Left ventricle myocardium inferior (tissue), 1 donor: Measurements from ENCODE around the gene RBCK1. TPM values are rescaled to one million over a fixed set of nuclear protein-coding genes. Genes with fewer than 3 reads are reported as not detected.
A peak's percentile ranks its signal among the peaks of the same experiment; 100 is the strongest.

ENCODE experiments used
- DNase-seq: peaks from one replicate; pipeline ENCODE4 v3.0.0-alpha.2; 2020
- H3K27ac ChIP-seq: fragments of 200-600 bp; replicated peaks from 2 replicates; pipeline ENCODE4 v1.8.0; 2021
- H3K27me3 ChIP-seq: fragments of 200-600 bp; 2 replicates; pipeline ENCODE4 v1.8.0; 2021; ENCODE audit warnings: low read depth
- H3K36me3 ChIP-seq: fragments of 200-600 bp; 2 replicates; pipeline ENCODE4 v1.8.0; 2021
- H3K4me1 ChIP-seq: fragments of 200-600 bp; 2 replicates; pipeline ENCODE4 v1.8.0; 2021
- H3K4me3 ChIP-seq: fragments of 200-600 bp; 2 replicates; pipeline ENCODE4 v1.8.0; 2021; ENCODE audit warnings: mild to moderate bottlenecking, moderate library complexity
- H3K9me3 ChIP-seq: fragments of 200-600 bp; replicated peaks from 2 replicates; pipeline ENCODE4 v1.8.0; 2021
- CTCF ChIP-seq: fragments of 200-600 bp; IDR thresholded peaks from 2 replicates; pipeline ENCODE4 v1.8.0; 2021; ENCODE audit warnings: antibody characterized with exemption, mild to moderate bottlenecking, borderline replicate concordance
- intact Hi-C: fragments of 100-400 bp; cut with micrococcal nuclease; formaldehyde crosslinking; loops from one replicate; pipeline ENCODE4 v1.11.0; 2022
- long read RNA-seq: library from polyadenylated mRNA; unstranded; transcript quantifications from one replicate; pipeline ENCODE4 v2.0.0, GENCODE V29; 2021
- total RNA-seq: library from RNA; stranded (reverse); fragmentation: NEBNext Ultra II Directional; extraction: Animal tissue kit (Norgen Biotek cat#: 25700); gene quantifications from one replicate; pipeline ENCODE4 v1.2.1, GENCODE V29; 2021
- donor health status: DM: no; HTN: yes; CAD: no; lungs with severe emphysema.

The RBCK1 gene
- 49.7 TPM for total RNA-seq
- long read RNA-seq, transcript RBCK1-202 (12 exons, 2,774 nt) = major isoform, 107 of 162 reads
- long read RNA-seq, partial matches to known transcripts = 34 of 162 reads
- long read RNA-seq, other reads (novel, unspliced or antisense) = 17 of 162 reads

GRCh38 chr20:407953-408842, at the start of gene RBCK1:
RBCK1 (plus strand) TSS chr20:408299; CDS start chr20:408758, 459 bp downstream.
- Histone ChIP-seq H3K4me3 (peak within 1 kb of the TSS; percentile 76), H3K36me3 (peaks cover 23% of the 10 kb centered on the region), H3K27ac (peak within 1 kb of the TSS; percentile 96), H3K4me1 (peaks cover 34% of the 10 kb centered on the region), H3K27me3 (no peaks in the 10 kb centered on the region), H3K9me3 (no peaks in the 10 kb centered on the region)
- DNase-seq = peak; percentile 86
- intact Hi-C loops = no loop called here
- no peak for TF ChIP-seq CTCF

DNA sequence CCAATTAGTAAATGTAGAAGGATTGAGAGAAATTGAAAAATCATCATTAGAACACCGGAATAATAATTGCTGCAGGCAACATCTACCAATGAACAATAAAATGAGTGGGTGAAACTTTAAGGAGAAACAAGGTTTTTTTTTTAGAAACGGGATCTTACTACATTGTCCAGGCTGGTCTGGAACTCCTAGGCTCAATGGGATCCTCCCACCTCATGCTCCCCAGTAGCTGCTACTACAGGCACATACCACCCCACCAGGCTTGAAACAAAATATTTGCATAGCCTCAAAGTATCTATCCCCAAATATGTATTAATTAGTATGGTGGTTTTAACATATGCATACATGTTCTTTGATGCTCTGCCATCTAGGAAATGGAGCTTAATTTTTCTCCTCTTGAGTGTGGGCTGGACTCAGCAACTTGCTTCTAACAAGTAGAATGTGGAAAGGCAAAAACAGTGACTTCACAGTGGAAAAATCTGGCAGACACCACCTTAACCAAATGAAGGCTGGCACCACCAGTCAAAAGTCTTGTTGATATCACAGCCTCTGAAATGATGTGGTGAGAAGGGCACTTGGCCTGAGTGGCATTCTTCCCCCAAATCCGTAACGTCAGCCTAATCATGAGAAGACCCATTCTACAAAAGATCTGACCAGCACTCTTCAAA, 49.1 kb upstream of the RBCK1 start:
- Histone ChIP-seq H3K27me3 (no peaks in the 10 kb centered on the region), H3K36me3 (no peaks in the 10 kb centered on the region), H3K27ac (no peak overlapping the region), H3K4me1 (peaks cover 14% of the 10 kb centered on the region), H3K4me3 (no peak overlapping the region), H3K9me3 (no peaks in the 10 kb centered on the region)
- no peak for TF ChIP-seq CTCF
- intact Hi-C loops = loop anchor here (5.0 kb wide), 1 partner anchor 118 kb away; no protein-coding TSS in a partner anchor
- DNase-seq = no peak

- no peak for DNase-seq
- H3K4me3 ChIP-seq = no peak overlapping the region
- no peaks in the 10 kb centered on the region for H3K27me3 ChIP-seq
- no peaks in the 10 kb centered on the region for H3K36me3 ChIP-seq
- no peaks in the 10 kb centered on the region for H3K9me3 ChIP-seq
- no peak overlapping the region for H3K27ac ChIP-seq
- peaks cover 8% of the 10 kb centered on the region for H3K4me1 ChIP-seq
- TF ChIP-seq CTCF = no peak
- intact Hi-C loops = no loop called here
These were observed 46.5 kb upstream of the RBCK1 start for GRCh38 chr20:361561-361960.

DNA sequence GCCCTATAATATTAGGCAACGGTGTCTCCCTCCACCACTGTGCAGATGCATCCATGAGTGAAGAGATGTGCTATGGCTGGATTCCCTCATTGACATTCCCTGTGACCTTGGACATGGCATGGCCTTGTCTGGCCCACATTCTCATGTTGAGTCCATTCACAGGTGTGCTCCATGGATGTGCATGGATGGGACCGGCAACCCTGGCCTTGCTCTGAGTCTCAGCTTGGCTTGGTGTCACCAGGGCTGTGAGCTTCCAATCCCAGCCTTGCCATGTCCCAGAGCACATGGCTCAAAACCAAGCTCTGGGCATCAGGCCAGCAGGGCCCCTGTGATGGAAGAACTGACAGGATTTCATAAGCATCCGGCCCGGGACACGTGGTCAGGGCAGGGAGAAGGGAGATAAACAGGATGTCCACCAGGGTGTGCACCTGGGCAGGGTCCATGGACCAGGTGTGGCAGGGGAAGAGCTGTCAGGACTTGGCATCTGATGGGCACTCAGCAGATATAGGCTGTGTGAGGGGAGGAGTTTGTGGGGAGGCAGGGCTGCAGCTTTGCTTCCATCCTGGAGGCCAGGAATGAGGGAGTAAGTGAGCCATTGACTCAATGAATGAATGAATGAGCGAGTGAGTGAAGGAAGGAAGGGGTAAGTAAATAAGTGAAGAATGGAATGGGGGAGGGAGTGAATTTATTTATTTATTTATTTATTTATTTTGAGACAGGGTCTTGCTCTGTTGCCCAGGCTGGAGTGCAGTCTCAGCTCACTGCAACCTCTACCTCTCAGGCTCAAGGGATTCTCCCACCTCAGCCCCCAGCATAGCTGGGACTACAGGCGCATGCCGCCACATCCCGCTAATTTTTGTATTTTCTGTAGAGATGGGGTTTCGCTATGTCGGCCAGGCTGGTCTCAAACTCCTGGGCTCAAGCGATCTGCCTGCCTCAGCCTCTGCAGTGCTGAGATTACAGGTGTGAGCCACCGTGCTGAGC, 45.5 kb upstream of the RBCK1 start:
- Histone ChIP-seq H3K9me3 (no peaks in the 10 kb centered on the region), H3K4me3 (no peak overlapping the region), H3K27ac (no peak overlapping the region), H3K4me1 (peaks cover 8% of the 10 kb centered on the region), H3K36me3 (no peaks in the 10 kb centered on the region), H3K27me3 (no peaks in the 10 kb centered on the region)
- peak; percentile 52 for TF ChIP-seq CTCF
- intact Hi-C loops = no loop called here
- DNase-seq = peak; percentile 86
